ENCODE results near the gene PRDM2.

The PRDM2 gene

DNA sequence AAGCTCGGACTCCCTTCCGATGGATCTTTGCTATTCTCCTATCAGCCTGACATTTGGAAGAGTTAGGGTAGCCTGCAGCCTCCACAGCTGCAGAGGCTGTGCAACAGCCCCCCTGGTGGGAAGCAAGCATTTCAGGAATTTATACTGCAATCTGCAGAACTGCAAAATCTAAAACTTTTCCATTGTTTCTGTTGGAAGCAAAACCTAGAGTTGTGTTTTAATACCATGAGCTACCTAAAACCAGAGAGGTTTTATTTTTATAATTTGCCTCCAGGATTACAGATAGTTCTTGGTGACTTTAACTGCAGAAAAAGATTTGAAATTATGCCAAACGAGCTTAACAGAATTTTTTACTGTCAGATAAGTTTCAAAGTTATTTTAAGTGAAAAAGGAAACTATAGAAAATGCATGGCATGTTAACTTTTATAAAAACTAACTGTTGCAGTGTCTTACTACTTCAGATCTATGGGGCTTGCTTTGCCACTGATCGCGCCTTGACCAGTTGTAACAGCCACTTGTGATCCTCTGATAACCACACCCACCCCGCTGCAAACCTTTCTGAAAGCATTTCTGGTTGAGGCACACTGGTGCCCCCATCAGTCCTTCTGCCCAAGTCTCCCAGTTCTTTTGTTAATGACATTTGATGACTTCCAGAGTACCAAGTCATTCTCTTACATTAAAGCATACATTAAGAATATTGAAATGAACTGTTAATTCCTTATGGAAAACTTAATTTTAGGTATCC is 64.8 kb downstream of the PRDM2 start:
- DNase-seq (ENCODE audit: low spot score): no peak

GRCh38 chr1:13766592-13767564 is 66.9 kb downstream of the PRDM2 start:
- DNase-seq (ENCODE audit: low spot score): peak; percentile 70

GRCh38 chr1:13769212-13769611 is 69.2 kb downstream of the PRDM2 start:
- DNase-seq (ENCODE audit: low spot score): no peak

GRCh38 chr1:13769830-13770229 is 69.8 kb downstream of the PRDM2 start:
- DNase-seq (ENCODE audit: low spot score): no peak

- no peak for DNase-seq (ENCODE audit: low spot score)
Observed at GRCh38 chr1:13770743-13771142, 70.8 kb downstream of the PRDM2 start.

- DNase-seq (ENCODE audit: low spot score): no peak
Observed at GRCh38 chr1:13771745-13772144, 71.8 kb downstream of the PRDM2 start.

DNA sequence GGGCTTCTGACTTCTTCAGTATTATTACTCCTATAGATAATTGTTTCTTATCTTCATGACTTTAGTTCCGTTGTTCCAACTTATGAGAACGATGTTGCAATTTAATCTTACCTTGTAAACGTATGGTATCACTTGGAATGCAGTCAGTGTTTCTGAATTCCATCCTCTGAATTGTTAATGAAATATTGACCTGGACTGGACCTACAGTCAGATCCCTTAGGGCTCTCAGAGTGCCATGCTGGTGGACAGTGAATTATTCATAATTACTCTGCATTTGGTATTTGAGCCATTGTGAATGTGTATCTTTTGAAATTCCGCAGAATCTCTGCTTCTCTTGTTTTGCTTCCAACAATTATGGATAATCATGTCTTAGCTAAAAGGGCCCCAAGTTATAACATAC is 72.3 kb downstream of the PRDM2 start:
- no peak for DNase-seq (ENCODE audit: low spot score)

DNA sequence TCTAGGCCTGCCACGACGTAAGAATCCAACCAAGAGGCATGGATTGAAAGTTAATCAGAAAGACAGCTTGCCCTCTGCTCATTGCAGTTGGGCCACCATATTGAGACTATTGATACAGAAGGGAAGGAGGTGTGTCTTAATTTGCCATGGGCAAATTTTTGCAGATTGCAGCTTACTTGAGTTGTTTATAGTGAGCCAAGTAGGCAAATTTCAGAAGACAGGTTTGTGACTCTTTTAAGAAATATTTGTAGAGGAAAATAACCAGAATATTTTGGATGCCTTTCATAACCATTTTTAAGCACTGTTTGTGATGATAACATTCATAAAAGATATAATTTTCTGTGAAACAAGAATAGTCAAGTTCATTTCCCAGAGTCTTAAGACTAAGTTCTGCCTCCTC is 74.1 kb downstream of the PRDM2 start:
- DNase-seq (ENCODE audit: low spot score): no peak

GRCh38 chr1:13775459-13775858 is 75.5 kb downstream of the PRDM2 start:
- DNase-seq (ENCODE audit: low spot score): no peak

GRCh38 chr1:13775916-13776315 is 75.9 kb downstream of the PRDM2 start:
- no peak for DNase-seq (ENCODE audit: low spot score)

- DNase-seq (ENCODE audit: low spot score): no peak
Observed at GRCh38 chr1:13778431-13778830, 78.4 kb downstream of the PRDM2 start.

- no peak for DNase-seq (ENCODE audit: low spot score)
Observed at GRCh38 chr1:13779930-13780329, 79.9 kb downstream of the PRDM2 start.

GRCh38 chr1:13780780-13781179 is 80.8 kb downstream of the PRDM2 start:
- no peak for DNase-seq (ENCODE audit: low spot score)

GRCh38 chr1:13781228-13781627 is 81.2 kb downstream of the PRDM2 start:
- DNase-seq (ENCODE audit: low spot score): no peak

DNA sequence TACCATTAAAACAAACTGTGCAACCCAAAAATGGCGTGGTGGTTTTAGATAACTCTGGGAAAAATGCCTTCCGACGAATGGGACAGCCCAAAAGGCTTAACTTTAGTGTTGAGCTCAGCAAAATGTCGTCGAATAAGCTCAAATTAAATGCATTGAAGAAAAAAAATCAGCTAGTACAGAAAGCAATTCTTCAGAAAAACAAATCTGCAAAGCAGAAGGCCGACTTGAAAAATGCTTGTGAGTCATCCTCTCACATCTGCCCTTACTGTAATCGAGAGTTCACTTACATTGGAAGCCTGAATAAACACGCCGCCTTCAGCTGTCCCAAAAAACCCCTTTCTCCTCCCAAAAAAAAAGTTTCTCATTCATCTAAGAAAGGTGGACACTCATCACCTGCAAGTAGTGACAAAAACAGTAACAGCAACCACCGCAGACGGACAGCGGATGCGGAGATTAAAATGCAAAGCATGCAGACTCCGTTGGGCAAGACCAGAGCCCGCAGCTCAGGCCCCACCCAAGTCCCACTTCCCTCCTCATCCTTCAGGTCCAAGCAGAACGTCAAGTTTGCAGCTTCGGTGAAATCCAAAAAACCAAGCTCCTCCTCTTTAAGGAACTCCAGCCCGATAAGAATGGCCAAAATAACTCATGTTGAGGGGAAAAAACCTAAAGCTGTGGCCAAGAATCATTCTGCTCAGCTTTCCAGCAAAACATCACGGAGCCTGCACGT is 82.1 kb downstream of the PRDM2 start:
- DNase-seq (ENCODE audit: low spot score): no peak

- DNase-seq (ENCODE audit: low spot score): no peak
Observed at GRCh38 chr1:13782634-13783360, 82.8 kb downstream of the PRDM2 start.

DNA sequence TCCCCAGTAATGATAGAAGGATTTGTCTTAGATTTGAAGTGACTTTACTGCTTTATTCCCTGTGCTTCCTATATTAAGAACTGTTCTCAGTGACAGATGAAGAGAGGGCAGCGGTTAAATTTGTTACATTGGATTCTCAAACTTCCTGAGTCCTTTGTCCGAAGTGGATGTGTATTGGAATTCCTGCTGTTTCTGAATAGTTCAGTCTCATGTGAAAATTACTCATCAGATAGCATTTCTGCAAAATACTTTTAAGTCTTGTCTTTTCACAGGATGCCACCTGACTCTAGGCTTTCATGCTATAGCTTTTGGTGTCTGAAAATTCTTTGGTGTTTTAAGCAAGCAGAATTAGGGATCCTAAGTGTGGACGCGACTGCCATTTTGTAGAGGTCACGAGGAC is 83.6 kb downstream of the PRDM2 start:
- DNase-seq (ENCODE audit: low spot score): no peak

DNA sequence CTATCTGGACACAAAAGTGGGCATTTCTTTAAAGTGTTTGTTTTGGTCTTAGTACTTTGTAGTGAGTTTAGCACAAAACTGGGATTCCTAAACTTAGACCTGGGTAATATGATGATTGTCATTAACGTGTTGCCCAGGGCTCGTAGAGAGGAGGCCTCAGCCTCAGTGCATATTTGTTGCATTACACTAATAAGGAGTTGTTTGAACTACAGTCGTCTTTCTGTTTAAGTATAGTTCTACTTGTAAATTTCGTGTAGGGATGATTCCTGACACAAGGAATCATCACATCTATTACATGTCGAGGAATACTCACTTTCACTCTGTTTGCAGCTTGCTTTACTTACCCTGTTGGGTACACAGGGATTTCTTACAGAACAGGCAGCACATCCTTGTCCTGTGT is 85.0 kb downstream of the PRDM2 start:
- DNase-seq (ENCODE audit: low spot score): no peak

DNA sequence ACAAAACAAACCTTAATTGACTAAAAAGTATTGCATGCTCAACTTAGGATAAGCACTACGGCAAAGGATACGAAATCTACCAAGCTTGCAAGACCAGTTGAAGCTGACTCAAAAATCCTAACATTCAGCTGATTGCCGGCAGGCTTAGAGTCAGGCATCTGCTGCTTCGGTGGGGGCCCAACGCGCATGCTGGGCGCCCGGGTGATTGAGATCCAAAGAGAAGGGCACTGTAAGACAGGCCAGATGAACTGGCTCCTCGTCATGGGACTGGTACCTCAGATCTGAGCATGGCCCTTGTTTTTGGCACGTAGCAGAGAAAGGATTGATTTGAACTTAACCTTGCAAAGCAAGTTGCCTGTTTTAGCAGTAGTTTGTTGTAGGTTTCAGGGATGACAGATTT is 86.6 kb downstream of the PRDM2 start:
- no peak for DNase-seq (ENCODE audit: low spot score)

GRCh38 chr1:13788795-13789194 is 88.8 kb downstream of the PRDM2 start:
- DNase-seq (ENCODE audit: low spot score): no peak

DNA sequence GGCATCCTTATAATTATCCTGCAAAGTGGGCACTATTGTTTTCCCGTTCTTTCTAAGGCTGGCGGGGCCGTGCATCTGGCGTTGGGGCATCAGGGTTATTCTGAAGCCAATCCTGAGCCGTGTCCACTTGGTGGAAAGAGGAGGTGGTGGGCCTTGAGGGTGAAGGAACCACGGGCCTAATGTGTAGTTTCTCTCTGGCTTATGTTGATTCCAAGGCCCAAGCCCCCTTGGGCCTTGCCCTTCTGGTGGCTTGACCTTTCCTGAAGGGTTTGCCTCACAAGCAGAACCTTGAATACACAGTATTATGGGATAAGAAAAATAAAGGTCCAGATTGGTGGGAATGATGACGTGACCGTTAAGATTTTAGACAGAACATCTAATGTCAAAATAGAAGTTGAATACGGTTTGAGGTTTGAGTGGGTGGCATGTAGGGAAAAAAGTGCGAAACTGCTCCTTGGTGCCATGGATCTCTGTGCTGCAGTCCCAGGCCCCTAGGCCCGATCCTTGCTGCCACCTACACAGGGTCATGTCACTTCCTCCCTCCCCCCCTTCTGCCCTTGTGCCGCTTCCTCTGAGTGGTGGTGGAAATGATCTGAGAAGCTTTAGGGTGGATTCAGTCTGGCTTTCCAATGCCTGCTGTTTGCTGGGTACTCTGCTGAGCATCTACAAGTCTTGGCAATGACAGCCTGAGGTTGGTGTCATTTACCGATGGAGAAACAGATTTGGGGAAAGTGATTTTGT is 90.5 kb downstream of the PRDM2 start:
- DNase-seq (ENCODE audit: low spot score): no peak
